SK-N-SH (cell line): ENCODE data around the gene CETP.

Experiments
- CTCF ChIP-seq: fragments of 200-600 bp; sonication (generic); IDR thresholded peaks from 2 replicates; pipeline ENCODE4 v1.6.1; 2017; ENCODE audit warnings: antibody characterized with exemption, mild to moderate bottlenecking, moderate library complexity
- EP300 ChIP-seq, 2 experiments: IDR thresholded peaks; 2 replicates each; pipeline versions ENCODE4 v1.4.0 to v1.6.1; 2012; ENCODE audit warnings: borderline replicate concordance in 1 of 2, low read depth in 1 of 2, low read length in 1 of 2
- FOXJ3 ChIP-seq: sonication (generic); formaldehyde crosslinking; IDR thresholded peaks from 2 replicates; pipeline ENCODE4 v1.5.1; 2020; ENCODE audit warnings: mild to moderate bottlenecking, missing genetic modification reagents
- GATA2 ChIP-seq: sonication (generic); formaldehyde crosslinking; IDR thresholded peaks from 2 replicates; pipeline ENCODE4 v1.5.0; 2020; ENCODE audit warnings: mild to moderate bottlenecking, missing genetic modification reagents
- MAX ChIP-seq: IDR thresholded peaks from 2 replicates; pipeline ENCODE4 v1.4.0; 2012; ENCODE audit warnings: low read depth
- POLR2AphosphoS5 ChIP-seq: IDR thresholded peaks from 2 replicates; pipeline ENCODE4 v1.6.1; 2012; ENCODE audit warnings: low read depth, low read length
- YY1 ChIP-seq: IDR thresholded peaks from 2 replicates; pipeline ENCODE4 v1.4.0; 2012; ENCODE audit warnings: low read depth, mild to moderate bottlenecking

- TF ChIP-seq YY1 (no peak), CTCF (peak; percentile 65), POLR2AphosphoS5 (no peak), MAX (no peak), FOXJ3 (CRISPR knock-in tag) (no peak), GATA2 (CRISPR knock-in tag) (no peak), EP300 (IDR thresholded peaks at IDR 0.05; ENCODE audit: borderline replicate concordance in 1 of 2, low read depth in 1 of 2, low read length in 1 of 2) (no peak)
Observed at GRCh38 chr16:56950881-56951771, 10.6 kb upstream of the CETP start.
